Endothelial cell of umbilical vein (primary cell): ENCODE data around the gene MRPL2.

Source experiments
- CTCF ChIP-seq, 2 donors: IDR thresholded peaks; 1 replicate in 1 of 2; 2 replicates in 1 of 2; pipeline ENCODE4 v1.5.1; 2011; ENCODE audit warnings: low read length in 2 of 2, mild to moderate bottlenecking in 2 of 2, moderate library complexity in 2 of 2, control low read depth in 1 of 2, inconsistent platforms in 1 of 2, low read depth in 1 of 2; ENCODE audit not compliant: insufficient read depth in 1 of 2; ENCODE audit errors: extremely low read depth in 1 of 2
- EZH2 ChIP-seq: IDR thresholded peaks from 2 replicates; pipeline ENCODE4 v1.6.1; 2012; ENCODE audit warnings: borderline replicate concordance, low read depth, mild to moderate bottlenecking, moderate library complexity, low read length, inconsistent platforms; ENCODE audit not compliant: severe bottlenecking

- TF ChIP-seq CTCF (IDR thresholded peaks at IDR 0.05; ENCODE audit: extremely low read depth in 1 of 2, insufficient read depth in 1 of 2, low read depth in 1 of 2, low read length in 2 of 2) = no peak
- no peak for TF ChIP-seq EZH2
These were observed 36.7 kb upstream of the MRPL2 start for GRCh38 chr6:43095939-43096338.
